Activated naive CD4-positive, alpha-beta T cell treated with anti-CD3 and anti-CD28 coated beads for 36 hours (primary cell): ENCODE data around the gene RNF169. TPM values are rescaled to one million over a fixed set of nuclear protein-coding genes. Genes with fewer than 3 reads are reported as not detected.

ENCODE experiments used
- CTCF ChIA-PET: fragments of 350-600 bp; sonication (Branson Sonifier 250); formaldehyde crosslinking; loops from one replicate; lab custom pipeline; 2021; ENCODE audit warnings: antibody characterized with exemption; lab: Charles Lee
- DNase-seq: peaks from one replicate; pipeline ENCODE4 v3.0.0-alpha.2; 2020
- H3K27ac Mint-ChIP-seq: one replicate; pipeline ENCODE4 v1.8.0; 2021; ENCODE audit warnings: mild to moderate bottlenecking, mixed read lengths
- H3K27me3 Mint-ChIP-seq: one replicate; pipeline ENCODE4 v1.8.0; 2021; ENCODE audit warnings: low read depth, mixed read lengths
- H3K36me3 Mint-ChIP-seq: one replicate; pipeline ENCODE4 v1.8.0; 2021; ENCODE audit warnings: low read depth, mixed read lengths
- H3K4me1 Mint-ChIP-seq: one replicate; pipeline ENCODE4 v1.8.0; 2021; ENCODE audit warnings: low read depth, mixed read lengths
- H3K4me3 Mint-ChIP-seq: one replicate; pipeline ENCODE4 v1.8.0; 2021; ENCODE audit warnings: mild to moderate bottlenecking, moderate library complexity, mixed read lengths
- H3K9me3 Mint-ChIP-seq: one replicate; pipeline ENCODE4 v1.8.0; 2021; ENCODE audit warnings: mixed read lengths
- intact Hi-C: fragments of 100-400 bp; cut with micrococcal nuclease; formaldehyde crosslinking; loops from one replicate; pipeline ENCODE4 v1.15.1; 2023
- total RNA-seq, 2 experiments: library from RNA; stranded (reverse); gene quantifications; one replicate each; pipeline ENCODE4 v1.2.3, GENCODE V29; 2021

The RNF169 gene
- total RNA-seq, 2 experiments from 2014 or later: 15.8 to 16.0 TPM

- intact Hi-C loops: no loop called here
- DNase-seq: no peak
- peaks cover 28% of the 10 kb centered on the region for H3K36me3 Mint-ChIP-seq
- H3K4me3 Mint-ChIP-seq: no peak overlapping the region
- no peaks in the 10 kb centered on the region for H3K4me1 Mint-ChIP-seq
- CTCF ChIA-PET: no interaction called here
- H3K27me3 Mint-ChIP-seq: no peaks in the 10 kb centered on the region
- H3K27ac Mint-ChIP-seq: no peak overlapping the region
- no peaks in the 10 kb centered on the region for H3K9me3 Mint-ChIP-seq
Observed at GRCh38 chr11:74840486-74840885, 91.8 kb downstream of the RNF169 start.

- no peak overlapping the region for H3K27ac Mint-ChIP-seq
- H3K36me3 Mint-ChIP-seq: peaks cover 21% of the 10 kb centered on the region
- no peak overlapping the region for H3K4me3 Mint-ChIP-seq
- no peaks in the 10 kb centered on the region for H3K27me3 Mint-ChIP-seq
- H3K9me3 Mint-ChIP-seq: no peaks in the 10 kb centered on the region
- CTCF ChIA-PET: no interaction called here
- intact Hi-C loops: no loop called here
- H3K4me1 Mint-ChIP-seq: peaks cover 5% of the 10 kb centered on the region
- no peak for DNase-seq
Observed at GRCh38 chr11:74842967-74843366, 94.3 kb downstream of the RNF169 start.

- intact Hi-C loops: no loop called here
- DNase-seq: no peak
- Mint-ChIP-seq H3K27me3 (no peaks in the 10 kb centered on the region), H3K4me1 (peaks cover 5% of the 10 kb centered on the region), H3K27ac (no peak overlapping the region), H3K4me3 (no peak overlapping the region), H3K9me3 (no peaks in the 10 kb centered on the region), H3K36me3 (peaks cover 22% of the 10 kb centered on the region)
- CTCF ChIA-PET: no interaction called here
Observed at GRCh38 chr11:74844072-74844471, 95.4 kb downstream of the RNF169 start.

DNA sequence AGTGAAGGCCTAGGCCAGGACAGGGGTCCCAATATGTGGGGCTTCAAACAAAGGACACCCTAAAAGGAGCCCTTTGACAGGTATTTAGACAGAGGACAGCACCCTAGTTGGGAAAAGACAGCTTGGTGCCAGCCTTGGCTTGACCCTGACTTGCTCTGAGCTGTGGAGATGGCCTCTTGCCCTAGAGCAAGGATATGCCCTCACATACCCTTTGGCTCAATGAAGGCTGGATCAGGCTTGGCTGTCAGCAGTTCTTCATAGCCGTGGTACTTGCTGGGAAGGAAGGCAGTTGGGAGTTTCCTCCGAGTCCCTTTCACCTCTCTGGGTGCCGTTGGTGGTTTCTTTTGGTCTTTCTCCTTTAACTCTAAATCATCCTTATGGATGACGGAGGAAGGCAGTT lies 96.2 kb downstream of the RNF169 start:
- CTCF ChIA-PET: no interaction called here
- intact Hi-C loops: no loop called here
- Mint-ChIP-seq H3K4me3 (no peak overlapping the region), H3K27me3 (no peaks in the 10 kb centered on the region), H3K9me3 (no peaks in the 10 kb centered on the region), H3K27ac (no peak overlapping the region), H3K4me1 (peaks cover 5% of the 10 kb centered on the region), H3K36me3 (peaks cover 23% of the 10 kb centered on the region)
- DNase-seq: no peak

DNA sequence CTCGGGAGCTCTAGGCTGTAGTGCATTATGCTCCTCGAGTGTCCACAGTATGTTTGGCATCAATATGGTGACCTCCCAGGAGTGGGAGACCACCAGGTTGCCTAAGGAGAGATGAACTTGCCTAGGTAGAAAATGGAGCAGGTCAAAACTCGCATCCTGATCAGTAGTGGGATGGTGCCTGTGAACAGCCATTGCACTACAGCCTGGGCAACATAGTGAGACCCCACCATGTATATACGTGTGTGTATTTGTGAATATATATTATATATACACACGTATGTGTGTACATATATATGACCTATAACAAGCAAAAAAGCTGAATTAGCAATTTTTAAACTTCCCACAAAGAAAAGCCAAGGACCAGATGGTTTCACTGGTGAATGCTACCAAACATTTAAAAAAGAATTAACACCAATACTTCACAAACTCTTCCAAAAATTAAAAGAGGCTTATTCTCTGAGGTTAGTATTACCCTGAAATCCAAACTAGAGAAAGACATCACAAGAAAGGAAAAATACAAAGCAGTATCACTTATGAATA lies 97.4 kb downstream of the RNF169 start:
- no peak overlapping the region for H3K27ac Mint-ChIP-seq
- H3K4me3 Mint-ChIP-seq: no peak overlapping the region
- CTCF ChIA-PET: no interaction called here

DNA sequence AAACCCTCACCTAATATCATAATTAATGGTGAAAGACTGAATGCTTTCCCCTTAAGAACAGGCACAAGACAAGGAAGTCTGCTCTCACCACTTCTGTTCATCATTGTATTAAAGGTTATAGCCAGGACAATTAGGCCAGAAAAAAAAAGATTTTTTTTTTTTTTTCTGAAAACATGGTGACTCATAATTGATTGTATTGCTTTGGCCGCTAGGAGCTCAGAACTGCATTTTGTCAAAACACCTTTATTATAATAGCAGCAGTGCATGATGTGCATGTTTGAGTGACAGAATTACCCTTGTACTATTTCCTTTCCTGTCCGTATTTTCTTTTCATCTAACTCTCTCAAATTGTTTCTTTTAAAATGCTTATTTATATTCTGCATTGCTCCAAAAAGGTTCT lies 98.1 kb downstream of the RNF169 start:
- DNase-seq: no peak
- intact Hi-C loops: no loop called here
- H3K9me3 Mint-ChIP-seq: no peaks in the 10 kb centered on the region
- no peak overlapping the region for H3K27ac Mint-ChIP-seq
- H3K4me3 Mint-ChIP-seq: no peak overlapping the region
- peaks cover 24% of the 10 kb centered on the region for H3K36me3 Mint-ChIP-seq
- no peaks in the 10 kb centered on the region for H3K27me3 Mint-ChIP-seq
- peaks cover 5% of the 10 kb centered on the region for H3K4me1 Mint-ChIP-seq
- CTCF ChIA-PET: no interaction called here

More for the DNA sequence above, 97.4 kb downstream of the RNF169 start:
- intact Hi-C loops: no loop called here
- DNase-seq: no peak
- Mint-ChIP-seq H3K27me3 (no peaks in the 10 kb centered on the region), H3K4me1 (peaks cover 5% of the 10 kb centered on the region), H3K36me3 (peaks cover 25% of the 10 kb centered on the region), H3K9me3 (no peaks in the 10 kb centered on the region)

- no peak overlapping the region for H3K27ac Mint-ChIP-seq
- no peaks in the 10 kb centered on the region for H3K27me3 Mint-ChIP-seq
- intact Hi-C loops: no loop called here
- DNase-seq: no peak
- peaks cover 5% of the 10 kb centered on the region for H3K4me1 Mint-ChIP-seq
- H3K4me3 Mint-ChIP-seq: no peak overlapping the region
- peaks cover 28% of the 10 kb centered on the region for H3K36me3 Mint-ChIP-seq
- no peaks in the 10 kb centered on the region for H3K9me3 Mint-ChIP-seq
- CTCF ChIA-PET: no interaction called here
Observed at GRCh38 chr11:74847395-74847794, 98.7 kb downstream of the RNF169 start.

- H3K9me3 Mint-ChIP-seq: no peaks in the 10 kb centered on the region
- no peak overlapping the region for H3K27ac Mint-ChIP-seq
- no peaks in the 10 kb centered on the region for H3K27me3 Mint-ChIP-seq
- no peak for DNase-seq
- CTCF ChIA-PET: interaction anchor here (0.6 kb wide), 1 partner anchor 147 kb away, joined by 3 read pairs; no protein-coding TSS in a partner anchor
- no peak overlapping the region for H3K4me3 Mint-ChIP-seq
- intact Hi-C loops: no loop called here
- H3K36me3 Mint-ChIP-seq: peaks cover 28% of the 10 kb centered on the region
- peaks cover 5% of the 10 kb centered on the region for H3K4me1 Mint-ChIP-seq
Observed at GRCh38 chr11:74847895-74848294, 99.2 kb downstream of the RNF169 start.

GRCh38 chr11:74849525-74850391 lies 101.1 kb downstream of the RNF169 start:
- Mint-ChIP-seq H3K36me3 (peaks cover 26% of the 10 kb centered on the region), H3K9me3 (no peaks in the 10 kb centered on the region), H3K27me3 (no peaks in the 10 kb centered on the region), H3K4me3 (no peak overlapping the region), H3K4me1 (peaks cover 5% of the 10 kb centered on the region), H3K27ac (no peak overlapping the region)
- no peak for DNase-seq
- intact Hi-C loops: no loop called here
- CTCF ChIA-PET: interaction anchor here (0.6 kb wide), 1 partner anchor 856 kb away, joined by 3 read pairs; no protein-coding TSS in a partner anchor

DNA sequence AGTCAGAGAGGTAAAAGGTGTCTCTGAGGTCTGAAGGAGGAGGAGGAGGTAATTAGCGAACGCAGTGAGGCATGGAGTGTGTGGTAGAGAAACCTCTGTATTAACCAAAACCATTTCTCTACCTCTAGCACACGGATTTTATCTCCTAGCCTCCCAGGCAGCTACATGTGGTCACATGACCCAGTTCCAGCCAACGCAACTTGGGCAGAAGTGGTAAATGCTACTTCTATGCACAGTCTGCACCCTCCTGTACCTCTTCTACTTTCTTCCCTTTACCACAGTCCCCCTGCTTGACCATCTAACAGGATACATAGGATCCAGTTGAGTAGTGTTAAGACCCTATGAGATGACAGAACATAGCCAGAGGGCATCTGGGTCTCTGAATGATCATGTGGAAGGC lies 104.6 kb downstream of the RNF169 start:
- Mint-ChIP-seq H3K4me3 (no peak overlapping the region), H3K27ac (no peak overlapping the region), H3K9me3 (no peaks in the 10 kb centered on the region), H3K4me1 (no peaks in the 10 kb centered on the region), H3K36me3 (peaks cover 21% of the 10 kb centered on the region), H3K27me3 (no peaks in the 10 kb centered on the region)
- CTCF ChIA-PET: interaction anchor here (0.6 kb wide), 2 partner anchors 151 to 511 kb away, joined by 3 read pairs; no protein-coding TSS in a partner anchor
- no peak for DNase-seq
- intact Hi-C loops: no loop called here

DNA sequence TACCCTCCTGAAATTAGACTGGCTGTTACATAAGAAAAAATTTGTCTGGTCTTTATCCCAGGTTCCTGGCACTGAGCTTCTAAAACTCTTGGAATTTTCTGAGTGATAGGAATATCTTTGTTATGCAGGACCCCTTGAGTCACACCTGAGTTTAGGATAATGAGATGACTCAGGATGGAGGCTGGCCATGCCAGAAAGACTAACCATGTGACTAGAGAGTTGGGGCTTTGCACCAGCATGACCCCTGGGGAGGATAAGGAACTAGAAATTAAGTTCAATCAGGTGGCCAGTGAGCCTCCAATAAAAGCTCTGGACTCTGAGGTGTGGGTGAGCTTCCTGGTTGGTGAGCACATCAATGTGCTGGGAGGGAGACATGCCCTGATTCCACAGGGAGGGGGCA lies 112.1 kb downstream of the RNF169 start:
- CTCF ChIA-PET: no interaction called here
- Mint-ChIP-seq H3K9me3 (peaks cover 36% of the 10 kb centered on the region), H3K27ac (no peak overlapping the region), H3K36me3 (peaks cover 76% of the 10 kb centered on the region), H3K4me3 (no peak overlapping the region), H3K4me1 (no peaks in the 10 kb centered on the region), H3K27me3 (no peaks in the 10 kb centered on the region)
- DNase-seq: no peak
- intact Hi-C loops: no loop called here

- H3K27ac Mint-ChIP-seq: no peak overlapping the region
- no peaks in the 10 kb centered on the region for H3K4me1 Mint-ChIP-seq
- H3K9me3 Mint-ChIP-seq: peaks cover 59% of the 10 kb centered on the region
- no peak for DNase-seq
- CTCF ChIA-PET: no interaction called here
- H3K27me3 Mint-ChIP-seq: no peaks in the 10 kb centered on the region
- intact Hi-C loops: no loop called here
- H3K4me3 Mint-ChIP-seq: no peak overlapping the region
- H3K36me3 Mint-ChIP-seq: peaks cover 89% of the 10 kb centered on the region
Observed at GRCh38 chr11:74863410-74863809, 114.8 kb downstream of the RNF169 start.

DNA sequence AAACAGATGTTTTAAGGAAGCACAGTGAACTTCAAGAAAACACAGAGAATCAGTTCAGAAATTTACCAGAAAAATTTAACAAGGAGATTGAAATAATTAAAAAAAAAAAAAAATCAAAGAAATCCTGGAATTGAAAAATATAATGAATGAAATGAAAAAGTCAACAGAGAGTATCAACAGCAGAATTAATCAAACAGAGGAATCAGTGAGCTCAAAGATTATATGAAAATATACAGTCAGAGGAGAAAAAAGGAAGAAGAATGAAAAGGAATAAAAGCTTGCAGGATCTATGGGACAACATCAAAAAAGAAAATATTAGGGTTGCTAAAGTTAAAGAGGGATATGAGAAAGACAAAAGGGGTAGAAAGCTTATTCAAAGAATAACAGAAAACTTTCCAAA lies 117.9 kb downstream of the RNF169 start:
- peaks cover 72% of the 10 kb centered on the region for H3K9me3 Mint-ChIP-seq
- H3K4me1 Mint-ChIP-seq: no peaks in the 10 kb centered on the region
- no peaks in the 10 kb centered on the region for H3K27me3 Mint-ChIP-seq
- peaks cover 89% of the 10 kb centered on the region for H3K36me3 Mint-ChIP-seq
- intact Hi-C loops: no loop called here
- no peak for DNase-seq
- no peak overlapping the region for H3K27ac Mint-ChIP-seq
- CTCF ChIA-PET: no interaction called here
- H3K4me3 Mint-ChIP-seq: no peak overlapping the region
